ENCODE data around the gene ELOVL5.

ELOVL5 gene

DNA sequence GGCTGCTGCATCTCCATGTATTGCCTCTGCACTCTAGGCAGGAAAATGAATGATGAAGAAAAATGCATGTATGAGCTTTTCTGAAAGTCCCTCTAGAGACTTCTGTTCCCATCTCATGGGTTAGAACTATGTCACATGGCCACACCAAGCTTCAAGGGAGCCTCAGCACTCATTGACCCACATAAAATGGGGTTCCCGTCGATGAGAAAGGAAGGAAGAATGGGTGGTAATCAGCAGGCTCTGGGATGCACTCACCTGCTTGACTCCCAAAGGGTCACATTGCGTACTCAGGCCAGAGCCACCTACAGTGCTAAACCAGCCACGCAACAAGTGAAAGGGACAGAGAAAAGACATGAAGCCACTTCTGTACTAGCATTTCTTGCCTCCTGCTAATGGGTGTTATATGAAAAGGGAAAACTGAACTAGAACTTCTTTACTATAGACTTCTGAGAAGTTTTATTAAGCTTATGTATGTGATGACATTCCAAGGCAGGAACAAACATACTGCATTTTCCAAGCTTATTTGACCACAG lies 104.3 kb downstream of the ELOVL5 start:
- no peak overlapping the region for H3K4me3 ChIP-seq (ENCODE audit: low read depth, low read length)

DNA sequence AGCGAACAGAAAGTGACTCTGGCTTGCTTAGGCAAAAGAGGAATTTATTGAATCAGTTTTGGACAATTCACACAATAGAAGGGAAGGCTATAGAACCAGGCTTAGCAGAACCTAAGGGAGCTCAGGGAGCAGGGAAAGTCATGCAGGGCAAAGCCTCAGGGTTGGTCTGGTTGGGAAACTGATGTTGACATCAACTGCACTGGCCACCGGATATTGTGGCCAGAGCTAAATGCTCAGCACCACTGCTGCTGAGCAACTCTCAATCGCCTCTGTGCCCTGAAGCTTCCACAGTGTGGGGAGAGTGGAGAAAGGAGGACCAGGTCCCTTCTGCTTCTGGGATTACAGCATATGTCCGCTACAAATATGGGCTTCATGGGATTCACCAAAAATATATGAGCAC lies 106.8 kb downstream of the ELOVL5 start:
- H3K4me3 ChIP-seq (ENCODE audit: low read depth, low read length), result no peak overlapping the region

DNA sequence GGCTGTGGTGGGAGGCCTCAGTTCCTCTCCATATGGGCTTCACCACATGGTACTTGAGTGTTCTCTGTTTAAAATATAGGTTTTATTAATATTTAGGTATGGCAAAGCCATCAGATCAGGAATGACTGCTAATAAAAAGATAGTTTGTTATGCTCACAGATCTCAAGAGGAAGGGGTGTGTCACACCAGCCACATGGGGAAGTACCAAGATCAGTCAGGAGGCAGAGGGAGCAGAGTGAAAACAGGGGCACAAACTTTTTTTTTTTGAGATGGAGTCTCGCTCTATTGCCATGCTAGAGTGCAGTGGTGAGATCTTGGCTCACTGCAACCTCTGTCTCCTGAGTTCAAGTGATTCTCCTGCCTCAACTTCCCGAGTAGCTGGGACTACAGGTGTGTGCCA lies 108.0 kb downstream of the ELOVL5 start:
- no peak overlapping the region for H3K4me3 ChIP-seq (ENCODE audit: low read depth, low read length)

DNA sequence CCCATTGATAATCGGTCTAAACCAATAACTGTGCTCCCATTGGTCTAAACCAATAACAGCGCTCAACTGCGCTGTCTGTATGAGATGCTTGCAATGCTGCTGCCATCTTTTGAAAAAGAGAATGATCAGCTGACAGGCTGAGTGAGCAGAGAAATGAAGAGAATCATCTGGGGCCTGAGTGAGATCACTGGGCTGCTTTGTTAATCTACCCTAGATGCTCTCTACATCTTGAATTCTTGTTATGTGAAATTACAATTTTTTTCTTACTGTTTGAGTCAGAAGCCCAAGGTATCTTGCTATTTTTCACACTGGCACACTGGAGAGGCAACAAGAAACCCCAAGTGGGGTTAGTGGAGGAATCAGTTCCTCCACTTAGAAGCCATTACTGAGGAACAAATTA lies 108.6 kb downstream of the ELOVL5 start:
- no peak overlapping the region for H3K4me3 ChIP-seq (ENCODE audit: low read depth, low read length)

DNA sequence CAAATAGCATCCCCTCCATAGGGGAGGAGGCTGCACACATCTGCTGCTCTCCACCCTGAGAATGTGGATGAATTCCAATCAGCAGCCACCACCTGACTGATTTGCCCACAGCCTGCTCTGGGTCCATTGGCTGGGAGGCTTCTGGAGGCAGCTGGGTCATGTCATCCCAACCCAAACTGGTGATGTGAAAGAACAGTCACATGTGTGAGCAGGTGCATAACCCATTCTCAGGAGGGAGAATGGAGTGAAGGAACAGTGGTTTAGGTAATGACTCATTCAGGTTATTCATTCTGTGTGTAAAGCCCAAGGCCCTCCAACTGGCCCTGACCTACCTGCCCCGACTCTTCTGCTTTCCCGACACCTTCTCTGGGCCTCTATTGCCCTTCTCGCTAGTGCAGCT lies 109.2 kb downstream of the ELOVL5 start:
- H3K4me3 ChIP-seq (ENCODE audit: low read depth, low read length), result no peak overlapping the region

DNA sequence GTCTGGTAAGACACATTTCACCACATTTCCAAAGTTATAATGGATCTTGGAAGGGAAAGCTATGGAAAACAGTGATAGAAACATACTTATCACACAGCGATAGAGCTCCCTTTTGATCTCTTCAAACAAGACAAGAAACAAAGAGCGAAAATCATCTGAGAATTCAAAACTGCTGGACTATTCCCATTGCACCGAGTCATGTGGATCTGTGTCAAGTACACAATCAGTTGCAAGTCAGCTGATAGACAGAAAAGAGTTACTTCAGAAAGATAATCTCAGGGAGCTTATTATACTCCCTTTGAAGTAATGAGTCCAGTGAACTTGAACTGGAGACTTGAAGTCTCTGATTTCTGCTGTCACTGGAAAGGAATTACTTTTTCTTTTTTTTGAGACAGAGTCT lies 110.4 kb downstream of the ELOVL5 start:
- no peak overlapping the region for H3K4me3 ChIP-seq (ENCODE audit: low read depth, low read length)

DNA sequence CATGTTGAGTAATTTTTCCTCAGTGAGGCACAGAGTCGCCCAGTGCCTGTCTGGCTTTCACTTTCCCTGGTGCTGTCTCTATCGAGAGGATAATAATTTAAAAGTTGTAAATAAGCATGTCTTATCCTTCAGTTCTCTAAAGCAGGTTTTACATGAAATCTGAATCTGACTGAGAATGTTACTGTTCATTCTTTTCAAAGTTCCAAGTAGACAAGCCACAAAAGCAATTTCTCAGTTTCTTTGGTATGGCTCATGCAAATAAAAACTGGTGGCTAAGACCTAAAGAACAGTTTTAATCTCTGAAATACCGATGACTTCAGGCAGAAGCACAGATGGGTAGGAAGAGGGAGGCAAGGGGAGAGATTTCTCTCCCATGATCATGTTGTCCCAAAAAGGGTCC lies 112.5 kb downstream of the ELOVL5 start:
- H3K4me3 ChIP-seq (ENCODE audit: low read depth, low read length), result no peak overlapping the region

DNA sequence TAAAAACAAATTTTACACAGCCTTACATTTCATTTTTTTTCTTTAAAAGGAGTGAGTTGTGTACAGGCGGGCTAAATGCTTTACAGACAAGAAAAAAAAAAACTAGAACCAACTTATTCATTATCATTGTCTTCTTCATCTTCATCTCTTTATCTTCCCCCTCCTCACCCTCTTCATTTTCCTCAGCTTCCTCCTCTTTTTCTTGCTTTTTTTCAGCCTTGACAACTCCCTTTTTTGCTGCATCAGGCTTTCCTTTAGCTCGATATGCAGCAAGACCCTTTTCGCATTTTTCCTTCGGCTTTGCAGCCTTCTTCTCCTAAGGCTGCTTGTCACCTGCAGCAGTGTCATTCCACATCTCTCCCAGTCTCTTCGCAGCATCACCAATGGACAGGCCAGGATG lies 113.2 kb downstream of the ELOVL5 start:
- H3K4me3 ChIP-seq (ENCODE audit: low read depth, low read length), result no peak overlapping the region

DNA sequence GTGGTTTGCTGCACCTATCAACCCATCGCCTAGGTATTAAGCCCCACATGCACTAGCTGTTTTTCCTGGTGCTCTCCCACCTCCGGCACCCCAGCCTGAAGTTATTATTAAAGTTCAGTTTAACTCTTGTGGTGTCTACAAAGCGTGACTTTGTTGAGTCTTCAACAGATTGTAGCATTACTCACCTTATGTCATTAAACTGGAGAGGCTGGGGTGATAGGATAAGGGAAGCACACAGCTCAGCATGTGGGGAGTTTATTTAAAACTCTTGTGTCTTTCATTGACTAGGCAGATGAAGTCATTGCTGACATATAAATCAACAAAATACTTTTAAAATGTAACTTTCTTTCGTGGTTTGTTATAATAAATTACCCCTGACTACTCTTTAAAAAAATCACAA lies 115.4 kb downstream of the ELOVL5 start:
- no peak overlapping the region for H3K4me3 ChIP-seq (ENCODE audit: low read depth, low read length)

DNA sequence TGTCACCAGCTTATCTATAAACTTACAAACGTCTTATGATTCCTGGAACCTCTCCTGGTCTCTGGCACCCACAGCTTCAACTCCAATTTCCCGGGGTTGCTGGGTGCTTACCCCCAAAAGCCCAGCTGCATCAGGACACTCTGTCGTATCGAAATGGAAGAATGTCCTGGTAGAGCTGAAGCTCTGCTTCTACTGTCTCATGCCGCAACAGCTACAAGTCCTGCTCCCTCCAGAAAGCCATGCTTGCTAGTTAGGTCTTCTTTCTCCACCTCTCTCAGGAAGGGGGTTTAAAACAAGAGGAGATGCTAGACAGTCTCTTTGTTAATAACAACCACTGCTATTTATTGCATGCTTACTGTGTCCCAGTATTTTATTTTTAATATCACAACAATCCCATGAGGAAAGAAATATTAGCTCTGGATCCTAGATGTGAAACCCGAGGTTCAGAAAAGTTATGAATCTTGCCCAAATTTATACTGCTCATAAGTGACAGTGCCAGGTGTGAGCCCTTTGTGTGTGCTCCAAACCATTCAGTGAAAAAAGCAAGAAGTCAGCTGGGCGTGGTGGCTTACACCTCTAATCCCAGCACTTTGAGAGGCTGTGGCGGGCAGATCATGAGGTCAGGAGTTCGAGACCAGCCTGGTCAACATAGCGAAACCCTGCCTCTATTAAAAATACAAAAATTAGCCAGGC lies 117.8 kb downstream of the ELOVL5 start:
- H3K4me3 ChIP-seq (ENCODE audit: low read depth, low read length), result no peak overlapping the region

DNA sequence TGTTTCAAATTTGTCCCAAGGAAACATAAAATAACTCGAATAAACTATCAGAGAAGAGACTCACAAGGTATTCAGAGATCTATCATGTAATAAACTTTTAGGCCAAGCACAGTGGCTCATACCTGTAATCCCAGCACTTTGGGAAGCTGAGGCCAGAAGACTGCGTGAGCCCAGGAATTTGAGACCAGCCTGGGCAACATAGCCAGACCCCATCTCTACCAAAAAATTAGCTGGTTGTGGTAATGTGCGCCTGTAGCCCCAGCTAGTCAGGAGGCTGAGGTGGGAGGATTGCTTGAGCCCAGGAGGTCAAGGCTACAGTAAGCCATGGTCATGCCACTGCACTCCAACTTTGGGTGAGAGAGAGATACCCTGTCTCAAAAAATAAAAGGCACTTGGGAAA lies 120.9 kb downstream of the ELOVL5 start:
- H3K4me3 ChIP-seq (ENCODE audit: low read depth, low read length), result no peak overlapping the region

DNA sequence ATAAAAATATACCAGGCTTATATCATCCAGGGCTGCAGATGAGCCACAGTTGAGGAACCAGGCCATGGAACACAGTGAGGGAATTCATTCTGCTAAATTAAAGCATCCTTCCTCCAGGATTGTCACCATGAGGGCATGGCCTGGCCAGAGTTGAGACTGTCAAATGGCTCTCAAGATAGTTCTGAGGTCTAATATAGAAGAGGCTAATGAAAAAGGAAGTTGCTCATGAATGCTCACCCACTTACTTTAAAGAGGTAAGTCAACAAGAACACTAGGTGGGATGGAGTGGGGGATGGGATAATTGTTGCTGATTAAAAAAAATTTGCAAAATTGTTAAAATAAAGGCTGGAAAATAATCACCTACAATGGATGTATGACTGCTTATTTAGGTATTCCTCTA lies 128.1 kb downstream of the ELOVL5 start:
- H3K4me3 ChIP-seq (ENCODE audit: low read depth, low read length), result no peak overlapping the region

All from iPS-11a (cell line).